HG03045 (cell line): ENCODE measurements around the gene AREL1.
A peak's percentile ranks its signal among the peaks of the same experiment; 100 is the strongest.
"Not testable (repeated sequence)": the region's sequence is repeated elsewhere in the genome, so short reads cannot be mapped to it uniquely, and the experiment has no call there.

Source experiments
- ATAC-seq: cut with Tn5 transposase; IDR thresholded peaks from one replicate; pipeline ENCODE4 v1.9.1; 2021; ENCODE audit warnings: mild to moderate bottlenecking, moderate library complexity; ENCODE audit not compliant: unreplicated experiment

Gene AREL1, protein sequence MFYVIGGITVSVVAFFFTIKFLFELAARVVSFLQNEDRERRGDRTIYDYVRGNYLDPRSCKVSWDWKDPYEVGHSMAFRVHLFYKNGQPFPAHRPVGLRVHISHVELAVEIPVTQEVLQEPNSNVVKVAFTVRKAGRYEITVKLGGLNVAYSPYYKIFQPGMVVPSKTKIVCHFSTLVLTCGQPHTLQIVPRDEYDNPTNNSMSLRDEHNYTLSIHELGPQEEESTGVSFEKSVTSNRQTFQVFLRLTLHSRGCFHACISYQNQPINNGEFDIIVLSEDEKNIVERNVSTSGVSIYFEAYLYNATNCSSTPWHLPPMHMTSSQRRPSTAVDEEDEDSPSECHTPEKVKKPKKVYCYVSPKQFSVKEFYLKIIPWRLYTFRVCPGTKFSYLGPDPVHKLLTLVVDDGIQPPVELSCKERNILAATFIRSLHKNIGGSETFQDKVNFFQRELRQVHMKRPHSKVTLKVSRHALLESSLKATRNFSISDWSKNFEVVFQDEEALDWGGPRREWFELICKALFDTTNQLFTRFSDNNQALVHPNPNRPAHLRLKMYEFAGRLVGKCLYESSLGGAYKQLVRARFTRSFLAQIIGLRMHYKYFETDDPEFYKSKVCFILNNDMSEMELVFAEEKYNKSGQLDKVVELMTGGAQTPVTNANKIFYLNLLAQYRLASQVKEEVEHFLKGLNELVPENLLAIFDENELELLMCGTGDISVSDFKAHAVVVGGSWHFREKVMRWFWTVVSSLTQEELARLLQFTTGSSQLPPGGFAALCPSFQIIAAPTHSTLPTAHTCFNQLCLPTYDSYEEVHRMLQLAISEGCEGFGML

DNA sequence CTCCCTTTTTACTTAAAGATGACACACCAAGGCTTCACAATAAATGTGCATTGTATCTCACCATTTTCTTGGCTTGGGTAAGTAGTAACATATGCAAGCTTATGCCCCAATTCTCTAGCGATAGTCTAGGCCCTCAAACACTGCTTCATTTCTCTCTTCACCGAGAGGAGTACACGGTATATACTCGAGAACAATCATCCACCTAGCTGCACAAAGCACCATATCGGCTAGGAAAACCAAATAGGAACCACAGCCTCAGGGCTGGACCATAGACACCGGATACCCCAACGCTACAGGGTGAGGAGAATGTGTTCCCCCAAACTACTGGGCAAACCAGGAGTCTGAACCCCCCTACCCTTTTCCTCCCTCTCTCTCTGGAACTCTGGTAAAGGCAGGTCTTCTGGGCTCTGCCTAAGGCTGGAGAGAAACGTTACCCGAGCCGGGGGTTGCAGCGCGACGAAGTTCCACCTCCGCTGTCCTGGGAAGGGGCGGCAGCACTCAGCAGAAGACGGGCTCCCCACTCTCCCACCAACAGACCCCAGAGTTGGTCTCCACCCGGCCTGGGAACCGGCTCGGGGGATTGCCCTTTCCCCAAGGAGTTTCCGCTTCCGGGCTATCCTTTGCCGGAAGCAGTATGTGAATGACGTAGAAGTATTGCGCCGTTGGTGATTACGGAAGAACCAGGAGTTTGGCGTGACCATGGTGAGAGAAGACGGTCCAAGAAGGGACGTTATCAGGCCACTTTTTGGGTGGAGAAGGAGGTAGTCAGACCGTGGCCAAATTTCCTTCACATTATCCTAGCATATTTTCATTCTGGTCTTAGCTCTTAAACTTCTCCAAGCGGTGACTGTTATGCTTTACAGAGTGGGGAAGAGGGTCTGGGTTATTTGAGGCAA is at the start of gene AREL1, which contains the start of gene FCF1:
Gene AREL1, minus strand, starts transcription at position 582 of the 896 bp plus-strand sequence. CDS start 27,465 bp downstream, outside the sequence.
Gene FCF1, plus strand, starts transcription at position 646 of the 896 bp plus-strand sequence. Its CDS starts 54 bp downstream, at position 700.
- ATAC-seq, result peak; percentile 95

DNA sequence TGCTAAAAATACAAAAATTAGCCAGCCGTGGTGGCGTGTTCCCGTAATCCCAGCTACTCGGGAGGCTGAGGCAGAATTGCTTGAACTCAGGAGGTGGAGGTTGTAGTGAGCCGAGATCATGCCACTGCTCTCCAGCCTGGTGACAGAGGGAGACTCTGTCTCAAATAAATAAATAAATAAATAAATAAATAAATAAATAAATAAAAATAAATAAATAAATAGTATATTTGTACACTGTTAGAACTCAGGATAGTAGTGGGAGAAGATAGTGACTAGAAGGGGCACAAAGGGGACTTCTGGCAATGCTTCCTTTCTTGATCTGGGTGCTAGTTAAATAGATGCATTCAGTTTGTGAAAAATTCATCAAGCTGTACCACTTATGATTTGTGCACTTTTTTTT is 45.6 kb upstream of the AREL1 start:
- not testable (repeated sequence) for ATAC-seq

DNA sequence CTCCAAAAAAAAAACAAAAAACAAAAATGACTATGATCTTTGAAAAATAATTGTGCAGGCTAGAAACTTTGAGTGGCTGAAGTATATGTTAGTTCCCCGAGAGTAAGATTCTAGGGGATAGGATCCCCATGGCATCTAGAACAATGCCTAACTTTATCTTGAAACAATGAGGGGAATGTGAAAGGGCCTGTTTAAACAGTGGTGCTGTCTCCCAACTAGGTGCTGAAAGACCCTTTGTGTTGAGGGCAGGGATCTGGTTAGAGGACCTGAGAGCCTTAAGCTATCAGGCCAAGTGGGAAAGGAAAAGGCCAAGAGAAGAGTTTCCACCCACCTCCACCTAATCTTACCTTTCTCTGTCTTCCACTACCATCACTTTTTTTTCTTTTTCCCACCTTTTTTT is 43.4 kb upstream of the AREL1 start:
- ATAC-seq, result no peak

DNA sequence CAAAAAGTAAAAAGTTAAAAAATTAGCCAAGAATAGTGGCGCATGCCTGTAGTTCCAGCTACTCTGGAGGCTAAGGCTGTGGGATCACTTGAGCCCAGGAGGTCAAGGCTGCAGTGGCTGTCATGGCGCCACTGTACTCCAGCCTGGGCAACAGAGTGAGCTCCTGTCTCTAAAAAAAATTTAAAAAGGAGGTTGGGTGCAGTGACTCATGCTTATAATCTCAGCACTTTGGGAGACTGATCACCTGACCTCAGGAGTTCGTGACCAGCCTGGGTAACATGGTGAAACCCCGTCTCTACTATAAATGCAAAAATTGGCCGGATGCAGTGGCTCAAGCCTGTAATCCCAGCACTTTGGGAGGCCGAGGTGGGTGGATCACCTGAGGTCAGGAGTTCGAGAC is 42.0 kb upstream of the AREL1 start:
- ATAC-seq, result no peak

DNA sequence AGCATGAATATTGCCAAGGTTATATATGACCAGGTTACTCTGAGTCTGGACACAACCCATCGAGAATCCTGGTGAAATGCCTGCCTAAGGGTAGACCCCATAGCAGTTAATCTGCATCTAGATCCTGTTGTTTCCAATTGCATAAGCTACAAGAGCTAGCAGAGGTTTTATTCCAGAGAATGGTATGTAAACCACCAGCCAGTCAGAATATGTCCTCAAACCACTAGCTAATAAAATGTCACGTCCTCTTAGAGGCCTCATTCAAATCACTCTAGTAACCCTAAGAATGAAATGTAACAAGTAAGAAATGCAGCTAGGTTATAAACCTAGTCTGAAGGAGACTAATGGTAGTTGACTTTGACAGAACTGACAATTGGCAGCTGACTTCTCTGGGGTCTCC is 41.3 kb upstream of the AREL1 start:
- no peak for ATAC-seq

DNA sequence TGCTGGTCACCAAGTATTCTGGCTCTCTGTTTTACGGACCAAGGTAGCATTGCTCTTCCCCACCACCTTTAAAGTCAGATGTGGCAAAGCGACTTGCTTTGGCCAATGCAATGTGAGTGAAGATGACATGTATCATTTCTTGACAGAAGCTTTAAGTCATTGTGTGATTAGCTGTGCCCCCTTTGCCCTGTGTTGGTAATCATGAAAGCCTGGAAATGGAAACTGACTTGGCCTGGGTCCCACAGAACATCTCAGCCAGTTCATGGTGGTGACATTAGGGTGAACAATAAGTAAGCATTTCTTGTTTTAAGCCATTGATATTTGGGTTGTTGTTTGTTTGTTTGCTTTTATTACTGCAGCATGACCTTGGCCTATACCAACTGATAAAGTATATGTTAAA is 34.4 kb upstream of the AREL1 start:
- no peak for ATAC-seq

DNA sequence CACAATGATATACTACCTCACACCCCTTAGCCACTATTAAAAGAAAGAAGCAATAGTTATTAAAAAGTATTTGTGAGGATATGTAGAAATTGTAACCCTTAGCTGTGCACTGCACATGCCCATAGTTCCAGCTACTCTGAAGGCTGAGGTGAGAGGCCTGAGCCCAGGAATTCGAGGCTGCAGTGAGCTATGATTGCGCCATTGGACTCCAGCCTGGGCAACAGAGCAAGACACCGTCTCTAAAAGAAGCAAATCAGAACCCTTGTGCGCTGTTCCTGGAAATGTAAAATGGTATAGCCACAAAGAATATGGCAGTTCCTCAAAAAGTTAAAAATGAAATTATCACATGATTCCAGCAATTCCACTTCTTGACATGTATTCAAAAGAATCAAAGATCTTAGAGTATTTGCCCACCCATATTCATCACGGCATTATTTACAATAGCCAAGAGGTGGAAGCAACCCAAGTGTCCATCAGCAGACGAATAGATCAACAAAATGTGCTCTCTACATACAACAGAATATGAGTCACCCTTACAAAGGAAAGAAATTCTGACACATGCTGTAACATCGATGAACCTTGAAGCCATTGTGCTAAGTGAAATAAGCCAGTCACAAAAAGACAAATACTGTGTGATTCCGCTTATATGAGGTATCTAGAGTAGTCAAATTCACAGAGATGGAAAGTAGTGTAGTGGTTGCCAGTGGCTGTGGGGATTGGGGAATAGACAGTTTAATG is 26.6 kb upstream of the AREL1 start:
- no peak for ATAC-seq

DNA sequence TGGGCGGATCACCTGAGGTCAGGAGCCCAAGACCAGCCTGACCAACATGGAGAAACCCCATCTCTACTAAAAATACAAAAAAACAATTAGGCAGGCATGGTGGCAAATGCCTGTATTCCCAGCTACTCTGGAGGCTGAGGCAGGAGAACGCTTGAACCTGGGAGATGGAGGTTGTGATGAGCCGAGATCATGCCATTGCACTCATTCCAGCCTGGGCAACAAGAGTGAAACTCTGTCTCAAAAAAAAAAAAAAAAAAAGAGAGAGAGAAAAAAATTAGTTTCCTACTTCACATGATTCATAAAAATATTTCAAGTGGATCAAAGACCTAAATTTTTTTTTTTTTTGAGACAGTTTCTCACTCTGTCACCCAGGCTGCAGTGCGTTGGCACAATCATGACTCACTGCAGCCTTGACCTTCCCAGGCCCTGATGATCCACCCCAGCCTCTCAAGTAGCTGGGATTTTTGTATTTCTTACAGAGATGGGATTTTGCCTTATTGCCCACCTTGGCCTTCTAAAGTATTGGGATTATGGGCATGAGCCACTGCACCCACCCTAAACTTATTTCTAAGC is 25.0 kb upstream of the AREL1 start:
- no peak for ATAC-seq

DNA sequence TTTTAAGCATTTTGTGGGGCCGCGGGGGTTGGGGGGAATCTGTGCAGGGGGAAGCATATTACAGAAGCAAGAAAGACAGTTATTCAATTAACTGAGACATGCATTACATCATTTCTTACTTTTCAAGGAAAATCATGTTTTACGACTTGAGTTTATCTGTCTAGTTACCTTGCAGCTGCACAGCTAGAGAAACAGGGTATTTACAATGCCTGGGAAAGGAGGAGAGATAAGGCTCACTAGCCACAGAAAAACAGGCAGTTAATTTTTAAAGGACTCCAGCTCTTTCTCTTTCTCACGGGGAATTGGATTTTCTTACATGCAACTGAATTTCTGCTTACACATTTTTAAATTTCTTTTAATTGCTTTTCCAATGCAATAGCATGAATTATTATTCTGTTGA is 22.2 kb upstream of the AREL1 start:
- no peak for ATAC-seq

DNA sequence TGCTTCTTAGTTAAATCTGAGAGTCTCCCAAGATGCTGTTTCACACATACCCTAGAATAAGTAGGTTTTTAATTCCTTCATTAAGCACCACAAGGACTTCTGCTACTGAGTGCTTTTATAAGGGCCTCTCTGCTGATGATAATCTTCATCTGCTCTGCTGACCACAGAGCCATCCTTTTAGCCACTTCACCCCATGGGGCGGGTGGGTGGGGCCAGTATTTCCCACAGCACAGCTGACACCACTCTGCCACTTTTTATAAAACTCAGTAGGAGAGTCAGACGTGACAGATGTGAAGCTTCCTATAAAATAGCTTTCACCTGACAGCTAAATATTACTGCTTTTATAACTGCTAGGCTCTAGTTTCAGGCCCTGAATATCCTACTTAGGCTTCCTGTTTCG is 20.3 kb upstream of the AREL1 start:
- no peak for ATAC-seq

DNA sequence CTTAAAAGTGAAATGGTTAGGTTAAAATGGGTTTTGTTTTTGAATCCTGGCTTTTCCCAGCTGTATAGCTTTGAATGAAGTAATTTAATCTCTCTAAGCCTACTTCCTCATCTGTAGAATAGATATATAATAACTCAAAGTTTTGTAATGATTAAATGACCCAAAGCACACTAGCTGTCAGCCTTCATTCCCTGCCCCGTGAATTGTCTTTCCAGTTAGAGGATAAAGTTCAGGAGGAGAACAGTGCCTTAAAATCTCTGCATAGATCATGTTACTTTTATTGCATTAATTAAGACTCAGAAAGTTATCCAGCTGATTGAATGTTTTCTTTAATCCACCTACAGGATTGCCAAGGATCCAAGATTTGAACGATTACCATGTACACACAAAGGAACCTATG is 19.5 kb upstream of the AREL1 start:
- ATAC-seq, result no peak

DNA sequence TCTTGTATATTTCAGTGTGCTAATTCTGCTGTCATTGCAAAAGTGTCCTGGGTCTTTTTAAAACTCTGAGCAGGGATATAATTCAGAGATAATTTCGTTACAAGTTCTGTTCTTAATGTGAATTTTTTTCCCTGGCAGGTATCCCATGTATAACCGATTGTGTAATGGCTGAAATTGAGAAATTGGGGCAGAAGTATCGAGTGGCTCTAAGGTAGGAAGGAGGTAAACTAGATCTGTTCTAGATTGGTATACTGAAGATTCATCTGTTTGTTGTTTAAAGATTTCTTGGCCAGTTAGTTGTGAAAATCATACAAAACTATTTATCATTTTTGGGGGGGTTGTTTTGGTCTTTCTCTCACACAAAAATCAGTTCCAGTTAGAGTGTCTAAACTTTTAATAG is 10.3 kb upstream of the AREL1 start:
- ATAC-seq, result no peak

DNA sequence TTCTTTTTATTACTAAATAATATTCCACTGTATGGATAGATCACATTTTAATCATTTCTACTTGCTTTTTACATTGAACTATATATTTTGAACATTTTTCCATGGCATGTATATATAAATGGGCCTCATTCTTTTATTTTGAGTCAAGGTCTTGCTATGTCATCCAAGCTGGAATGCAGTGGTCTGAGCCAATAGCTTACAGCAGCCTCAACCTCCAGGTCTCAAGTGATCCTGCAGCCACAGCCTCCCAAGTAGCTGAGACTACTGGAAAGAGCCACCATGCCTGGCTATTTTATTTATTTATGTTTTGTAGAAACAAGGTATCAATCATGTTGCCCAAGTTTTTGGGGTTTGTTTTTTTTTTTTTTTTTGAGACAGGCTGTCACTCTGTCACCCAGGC is 7.6 kb upstream of the AREL1 start:
- no peak for ATAC-seq

DNA sequence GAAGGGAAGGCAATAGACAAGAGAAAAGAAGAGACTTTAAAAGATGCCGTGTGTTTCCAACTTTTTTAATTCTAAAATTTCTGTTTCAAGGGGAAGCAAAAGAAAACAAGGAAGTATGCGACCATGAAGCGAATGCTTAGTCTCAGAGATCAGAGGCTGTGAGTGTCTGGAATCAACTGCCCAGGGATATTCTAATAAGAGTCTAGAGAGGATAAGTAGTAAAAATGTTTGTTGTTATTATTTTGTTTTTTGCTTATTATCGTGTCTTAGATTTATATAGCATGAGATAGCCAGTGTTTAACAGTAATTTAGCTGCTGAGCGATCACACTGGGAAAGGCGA is 485 bp upstream of the AREL1 start:
- ATAC-seq, result no peak

DNA sequence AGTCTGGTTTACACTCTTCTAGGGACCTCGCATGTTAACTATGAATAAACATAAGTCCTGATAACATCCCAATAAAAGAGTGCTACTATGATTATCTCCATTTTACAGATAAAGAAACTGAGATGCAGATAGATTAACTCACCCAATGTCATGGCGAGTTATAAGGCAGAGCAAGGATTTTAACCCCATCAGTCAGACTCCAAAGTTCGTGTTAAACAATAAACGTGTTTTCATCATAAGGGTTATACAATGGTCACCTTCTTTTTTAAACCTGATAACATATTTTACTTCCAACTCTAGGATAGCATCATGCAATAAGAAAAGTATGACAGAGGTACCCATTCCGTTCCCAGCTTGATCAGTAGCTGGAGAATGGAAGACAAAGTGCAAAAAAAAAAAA is 1.2 kb downstream of the AREL1 start:
- no peak for ATAC-seq

DNA sequence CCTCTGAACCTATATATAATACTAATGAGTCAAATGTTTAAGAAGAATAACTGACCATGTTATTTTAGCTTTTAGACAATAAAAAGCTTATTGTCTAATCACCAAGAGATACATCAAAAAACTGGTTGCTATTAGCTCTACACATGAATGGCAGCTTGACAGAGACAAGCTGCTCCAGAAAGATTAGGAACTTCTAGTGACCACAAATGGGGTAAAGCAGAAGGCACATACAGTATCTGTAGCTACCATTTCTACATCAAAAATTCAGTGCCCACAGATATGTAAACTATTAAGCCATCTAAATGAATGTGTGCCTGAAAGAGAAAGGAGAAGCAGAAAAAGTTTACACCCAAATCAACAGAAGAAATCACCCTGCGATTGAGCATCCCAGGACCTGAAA is 2.4 kb downstream of the AREL1 start:
- no peak for ATAC-seq

DNA sequence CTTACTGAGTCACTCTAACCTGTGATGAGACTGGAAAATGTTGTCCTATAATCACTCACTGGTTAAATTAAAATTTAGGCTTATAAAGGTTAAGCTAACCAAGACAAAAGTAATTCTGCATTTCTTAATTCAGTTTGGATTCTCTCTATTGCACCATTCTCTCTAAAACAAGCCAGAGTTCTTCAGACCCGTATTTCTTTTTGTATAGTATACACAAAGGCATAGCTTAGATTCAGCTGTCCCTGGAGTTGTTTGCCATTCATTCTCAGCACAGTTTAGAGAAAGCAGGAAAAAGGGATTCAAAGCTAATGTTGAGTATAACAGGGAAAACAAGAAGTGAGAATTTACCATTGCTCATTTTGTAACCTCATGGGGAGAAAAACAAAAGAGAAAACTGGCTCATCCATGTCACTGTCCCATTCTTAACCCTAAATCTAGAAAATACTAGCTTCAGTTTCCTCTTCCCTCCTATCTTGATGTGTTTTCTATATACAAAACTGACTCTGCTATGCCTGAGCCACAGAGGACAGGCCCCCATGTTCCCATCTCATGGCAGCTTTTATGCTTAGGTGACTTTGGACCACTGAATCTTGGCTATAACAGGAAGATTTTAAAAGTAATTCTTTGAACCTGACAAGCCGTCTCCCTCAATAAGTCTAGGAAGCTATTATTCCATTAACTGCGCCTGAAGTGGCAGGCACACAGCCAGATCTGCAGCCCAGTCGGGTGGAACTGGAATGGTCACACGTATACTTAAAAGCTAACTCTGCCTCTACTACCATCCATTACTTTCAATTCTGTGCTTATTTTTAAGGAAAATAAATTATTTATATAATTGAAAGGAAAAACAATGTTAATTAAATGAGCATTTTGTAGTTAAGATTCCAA is 7.0 kb downstream of the AREL1 start:
- no peak for ATAC-seq

DNA sequence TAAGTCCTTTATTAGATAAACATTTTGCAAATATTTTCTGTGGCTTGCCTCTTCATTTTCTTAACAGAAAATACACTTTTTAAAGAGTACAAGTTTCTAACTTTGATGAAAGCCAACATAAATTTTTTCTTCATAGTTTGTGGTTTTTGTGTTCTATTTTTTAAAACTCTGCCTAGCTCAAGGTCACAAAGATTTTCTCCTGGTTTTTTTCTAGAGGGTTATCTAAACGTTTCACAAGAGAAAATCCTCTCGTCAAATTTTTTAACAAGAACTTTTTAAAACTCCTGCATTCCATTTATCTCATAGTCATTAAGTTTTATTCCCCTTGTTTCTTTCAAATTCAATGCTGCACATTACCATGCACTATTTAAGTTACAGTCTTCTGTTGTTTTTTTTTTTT is 8.2 kb downstream of the AREL1 start:
- no peak for ATAC-seq

DNA sequence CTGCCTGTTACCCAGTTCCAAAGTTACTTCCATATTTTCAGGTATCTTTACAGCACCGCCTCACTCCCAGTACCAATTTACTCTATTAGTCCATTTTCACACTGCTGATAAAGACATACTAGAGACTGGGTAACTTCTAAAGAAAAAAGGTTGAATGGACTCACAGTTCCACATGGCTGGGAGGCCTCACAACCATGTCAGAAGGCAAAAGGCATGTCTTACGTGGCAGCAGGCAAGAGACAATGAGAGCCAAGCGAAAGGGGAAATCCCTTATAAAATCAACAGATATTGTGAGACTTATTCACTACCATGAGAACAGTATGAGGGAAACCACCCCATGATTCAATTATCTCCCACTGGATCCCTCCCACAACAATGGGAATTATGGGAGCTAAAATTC is 9.8 kb downstream of the AREL1 start:
- no peak for ATAC-seq
